Skeletal muscle tissue (tissue), 4 donors: ENCODE measurements around the gene GABRR2. TPM values are rescaled to one million over a fixed set of nuclear protein-coding genes. Genes with fewer than 3 reads are reported as not detected.
A peak's percentile ranks its signal among the peaks of the same experiment; 100 is the strongest.
"Not testable (repeated sequence)": the region's sequence is repeated elsewhere in the genome, so short reads cannot be mapped to it uniquely, and the experiment has no call there.

ENCODE experiments used
- H3K27ac ChIP-seq: one replicate; pipeline ENCODE4 v1.7.0; 2013; ENCODE audit warnings: mild to moderate bottlenecking, low read depth, low read length, inconsistent platforms
- H3K27me3 ChIP-seq, 3 donors: one replicate each; pipeline ENCODE4 v1.7.0; 2013; ENCODE audit warnings: low read length in 3 of 3; ENCODE audit not compliant: control insufficient read depth in 3 of 3, insufficient read depth in 3 of 3
- H3K36me3 ChIP-seq, 3 donors: one replicate each; pipeline ENCODE4 v1.7.0; 2013; ENCODE audit warnings: low read length in 3 of 3; ENCODE audit not compliant: control insufficient read depth in 3 of 3, insufficient read depth in 3 of 3
- H3K4me1 ChIP-seq, 3 donors: one replicate each; pipeline ENCODE4 v1.7.0; 2013; ENCODE audit warnings: low read length in 3 of 3, mild to moderate bottlenecking in 3 of 3; ENCODE audit not compliant: control insufficient read depth in 3 of 3, insufficient read depth in 3 of 3
- H3K4me3 ChIP-seq, 3 donors: one replicate each; pipeline ENCODE4 v1.7.0; 2013; ENCODE audit warnings: low read length in 3 of 3
- H3K9ac ChIP-seq, 3 donors: one replicate each; pipeline ENCODE4 v1.7.0; 2013; ENCODE audit warnings: low read length in 3 of 3, mild to moderate bottlenecking in 3 of 3, moderate library complexity in 2 of 3, low read depth in 1 of 3
- H3K9me3 ChIP-seq, 3 donors: one replicate each; pipeline ENCODE4 v1.7.0; 2013; ENCODE audit warnings: low read length in 3 of 3; ENCODE audit not compliant: control insufficient read depth in 3 of 3
- total RNA-seq: library from RNA; depleted of rRNA; stranded (reverse); fragments of >200 nt; gene quantifications from one replicate; pipeline ENCODE4 v1.2.3, GENCODE V29; 2014
- donor health status: Osteomylitis.

Gene GABRR2
- total RNA-seq, 1 donor from 2014 or later = not detected

- Histone ChIP-seq H3K4me1 (peaks cover 27 to 32% (median 31%) of the 10 kb centered on the region in 3 donors), H3K4me3 (peak overlapping the region in 2 of 3 donors; percentile 28 to 37), H3K9ac (peak overlapping the region; percentile 16 to 55 (median 28)), H3K36me3 (no peaks in the 10 kb centered on the region), H3K27me3 (no peaks in the 10 kb centered on the region), H3K27ac (peak overlapping the region; percentile 86), H3K9me3 (no peaks in the 10 kb centered on the region)
These were observed 3.1 kb downstream of the GABRR2 start for GRCh38 chr6:89311853-89312531.

DNA sequence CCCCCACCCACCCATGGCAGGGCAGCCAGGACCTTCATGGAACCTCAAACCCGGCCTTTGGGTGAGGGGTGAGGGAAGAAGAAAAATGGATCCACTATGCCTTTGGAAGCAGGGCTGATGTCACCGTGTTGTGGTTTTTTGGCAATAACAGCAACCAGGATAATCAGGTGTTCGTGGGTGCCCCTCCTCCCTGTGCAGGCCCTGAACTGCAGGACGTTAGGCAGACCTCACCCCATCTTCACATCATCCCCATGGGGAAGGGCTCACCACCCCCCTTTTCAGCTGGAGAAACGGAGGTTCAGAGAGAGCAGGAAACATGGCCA is 3.6 kb downstream of the GABRR2 start:
- Histone ChIP-seq H3K4me1 (peaks cover 27 to 32% (median 31%) of the 10 kb centered on the region in 3 donors), H3K27ac (peak overlapping the region; percentile 86), H3K9me3 (no peaks in the 10 kb centered on the region), H3K36me3 (no peaks in the 10 kb centered on the region), H3K27me3 (no peaks in the 10 kb centered on the region), H3K9ac (peak overlapping the region in 2 of 3 donors; percentile 16 to 28), H3K4me3 (peak overlapping the region in 1 of 3 donors; percentile 28)

DNA sequence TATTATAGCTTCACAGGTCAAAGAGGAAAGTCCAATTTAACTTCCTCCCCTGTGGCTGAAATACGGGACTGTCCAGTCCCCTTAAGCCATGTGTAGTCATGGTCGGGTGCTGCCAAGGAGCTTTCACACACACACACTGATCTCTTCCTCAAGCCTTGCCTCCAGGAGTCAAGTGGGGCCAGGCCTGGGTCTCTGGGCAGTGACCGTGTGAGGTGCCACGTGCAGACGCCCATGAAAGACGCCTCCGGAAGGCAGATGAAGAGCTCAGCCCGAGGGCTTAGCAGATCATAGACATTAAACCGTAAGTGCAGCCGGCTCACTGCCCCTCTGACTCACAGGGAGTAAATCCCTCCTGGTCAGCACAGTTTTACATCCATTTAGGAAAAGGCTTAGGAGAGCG is 4.2 kb downstream of the GABRR2 start:
- Histone ChIP-seq H3K4me1 (peaks cover 27 to 32% (median 31%) of the 10 kb centered on the region in 3 donors), H3K9me3 (no peaks in the 10 kb centered on the region), H3K36me3 (no peaks in the 10 kb centered on the region), H3K27me3 (no peaks in the 10 kb centered on the region), H3K4me3 (no peak overlapping the region), H3K27ac (peak overlapping the region; percentile 86), H3K9ac (no peak overlapping the region)

GRCh38 chr6:89308525-89309395 is 6.3 kb downstream of the GABRR2 start:
- Histone ChIP-seq H3K4me3 (no peak overlapping the region), H3K4me1 (peaks cover 22 to 25% (median 23%) of the 10 kb centered on the region in 3 donors), H3K36me3 (no peaks in the 10 kb centered on the region), H3K9me3 (no peaks in the 10 kb centered on the region), H3K27ac (no peak overlapping the region), H3K27me3 (no peaks in the 10 kb centered on the region), H3K9ac (no peak overlapping the region)

DNA sequence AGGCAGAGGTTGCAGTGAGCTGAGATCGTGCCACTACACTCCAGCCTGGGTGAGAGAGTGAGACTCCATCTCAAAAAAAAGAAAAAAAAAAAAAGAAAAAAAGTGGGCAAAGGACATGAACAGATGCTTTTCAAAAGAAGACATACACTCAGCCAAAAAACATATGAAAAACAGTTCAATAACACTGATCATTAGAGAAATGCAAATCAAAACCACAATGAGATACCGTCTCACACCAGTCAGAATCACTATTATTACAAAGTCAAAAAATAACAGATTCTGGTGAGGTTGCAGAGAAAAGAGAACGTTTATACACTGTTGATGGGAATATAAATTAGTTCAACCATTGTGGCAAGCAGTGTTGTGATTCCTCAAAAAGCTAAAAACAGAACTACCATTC is 10.6 kb downstream of the GABRR2 start:
- H3K9me3 ChIP-seq, H3K9ac ChIP-seq, H3K27me3 ChIP-seq, H3K36me3 ChIP-seq, H3K27ac ChIP-seq, H3K4me3 ChIP-seq, H3K4me1 ChIP-seq: not testable (repeated sequence)

GRCh38 chr6:89302936-89303335 is 12.2 kb downstream of the GABRR2 start:
- Histone ChIP-seq H3K27ac (no peak overlapping the region), H3K4me3 (no peak overlapping the region), H3K4me1 (peaks cover 10 to 16% (median 12%) of the 10 kb centered on the region in 3 donors), H3K36me3 (no peaks in the 10 kb centered on the region), H3K9ac (no peak overlapping the region), H3K9me3 (peaks cover 0 to 3% (median 0%) of the 10 kb centered on the region in 3 donors), H3K27me3 (no peaks in the 10 kb centered on the region)

GRCh38 chr6:89302195-89302770 is 12.8 kb downstream of the GABRR2 start:
- H3K9ac ChIP-seq = no peak overlapping the region
- no peaks in the 10 kb centered on the region for H3K36me3 ChIP-seq
- peaks cover 0 to 3% (median 0%) of the 10 kb centered on the region in 3 donors for H3K9me3 ChIP-seq
- H3K4me1 ChIP-seq = peaks cover 16 to 21% (median 16%) of the 10 kb centered on the region in 3 donors
- no peaks in the 10 kb centered on the region for H3K27me3 ChIP-seq
- no peak overlapping the region for H3K4me3 ChIP-seq
- no peak overlapping the region for H3K27ac ChIP-seq

DNA sequence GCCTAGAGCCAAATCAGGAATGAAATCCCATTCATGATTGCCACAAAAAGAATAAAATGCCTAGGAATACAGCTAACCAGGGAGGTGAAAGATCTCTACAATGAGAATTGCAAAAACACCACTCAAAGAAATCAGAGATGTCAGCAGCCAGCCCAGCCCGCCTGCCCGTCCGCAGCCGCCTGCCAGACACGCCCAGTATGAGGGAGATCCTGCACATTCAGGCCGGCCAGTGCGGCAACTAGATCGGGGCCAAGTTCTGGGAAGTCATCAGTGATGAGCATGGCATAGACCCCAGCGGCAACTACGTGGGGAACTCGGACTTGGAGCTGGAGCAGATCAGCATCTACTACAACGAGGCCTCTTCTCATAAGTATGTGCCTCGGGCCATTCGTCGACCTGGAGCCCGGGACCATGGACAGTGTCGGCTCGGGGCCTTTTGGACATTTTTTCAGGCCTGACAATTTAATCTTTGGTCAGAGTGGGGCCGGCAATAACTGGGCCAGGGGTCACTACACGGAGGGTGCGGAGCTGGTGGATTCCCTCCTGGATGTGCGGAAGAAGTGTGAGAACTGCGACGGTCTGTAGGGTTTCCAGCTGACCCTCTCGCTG is 13.4 kb downstream of the GABRR2 start:
- Histone ChIP-seq H3K27ac (no peak overlapping the region), H3K36me3 (no peaks in the 10 kb centered on the region), H3K9me3 (peaks cover 0 to 3% (median 0%) of the 10 kb centered on the region in 3 donors), H3K27me3 (no peaks in the 10 kb centered on the region), H3K9ac (no peak overlapping the region), H3K4me3 (no peak overlapping the region), H3K4me1 (peaks cover 16 to 21% (median 16%) of the 10 kb centered on the region in 3 donors)

DNA sequence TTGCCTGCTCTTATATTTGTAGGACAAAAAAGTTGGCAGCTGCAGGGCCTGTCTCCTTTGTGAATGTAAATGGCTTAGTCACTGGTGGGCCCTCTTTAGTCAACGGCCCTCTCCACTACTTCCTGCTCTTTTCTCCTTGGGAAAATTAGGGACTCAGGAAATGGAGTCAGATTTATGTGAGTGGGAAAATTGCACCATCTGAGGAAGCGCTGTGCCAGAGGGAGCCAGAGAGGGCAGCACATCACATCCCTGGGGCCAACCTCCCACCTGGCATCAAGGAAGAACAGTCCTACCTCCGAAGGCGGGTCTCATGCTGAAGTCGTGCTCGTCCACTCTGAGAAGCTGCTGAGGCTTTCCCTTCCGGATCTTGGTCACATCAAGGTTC is 15.6 kb downstream of the GABRR2 start:
- H3K36me3 ChIP-seq = no peaks in the 10 kb centered on the region
- no peaks in the 10 kb centered on the region for H3K27me3 ChIP-seq
- H3K9ac ChIP-seq = no peak overlapping the region
- H3K4me1 ChIP-seq = peaks cover 16 to 21% (median 16%) of the 10 kb centered on the region in 3 donors
- no peak overlapping the region for H3K27ac ChIP-seq
- H3K4me3 ChIP-seq = no peak overlapping the region
- H3K9me3 ChIP-seq = peaks cover 0 to 3% (median 0%) of the 10 kb centered on the region in 3 donors
